PC-3 (cell line): Measurements from ENCODE around the gene CDH16. TPM values are rescaled to one million over a fixed set of nuclear protein-coding genes. Genes with fewer than 3 reads are reported as not detected.

Experiments
- ATAC-seq: fragments of 200-7000 bp; cut with Tn5 transposase; 2 replicates; pipeline ENCODE4 v1.9.1; 2020; ENCODE audit warnings: mild to moderate bottlenecking, moderate library complexity
- BruUV-seq: library from RNA; stranded (reverse); fragments of 400-500 nt; replicated peaks from 2 replicates; lab custom pipeline; 2021; lab: Mats Ljungman, UMichigan
- CTCF ChIA-PET: fragments of 300-600 bp; sonication (Branson Sonifier 250); formaldehyde crosslinking; loops from one replicate; lab custom pipeline; 2022; ENCODE audit warnings: antibody characterized with exemption; lab: Charles Lee
- POLR2A ChIA-PET: fragments of 300-600 bp; sonication (Branson Sonifier 250); formaldehyde crosslinking; loops from one replicate; lab custom pipeline; 2022; ENCODE audit warnings: antibody characterized with exemption; ENCODE audit not compliant: unreplicated experiment; lab: Charles Lee
- DNase-seq: peaks from one replicate; pipeline ENCODE4 v3.0.0-alpha.2; 2015
- H2AFZ ChIP-seq: fragments of 300-600 bp; sonication (generic); 2 replicates; pipeline ENCODE4 v1.6.0; 2016; ENCODE audit warnings: antibody characterized with exemption, low read length
- H3F3A ChIP-seq: fragments of 300-600 bp; sonication (generic); one replicate; pipeline ENCODE4 v1.6.0; 2017; ENCODE audit warnings: antibody characterized with exemption, low read length, control low read depth, mild to moderate bottlenecking; ENCODE audit not compliant: unreplicated experiment
- H3K27ac ChIP-seq: fragments of 300-600 bp; sonication (generic); 2 replicates; pipeline ENCODE4 v1.5.1; 2016; ENCODE audit warnings: mild to moderate bottlenecking, low read length
- H3K27me3 ChIP-seq: fragments of 300-600 bp; sonication (generic); 2 replicates; pipeline ENCODE4 v1.6.1; 2016; ENCODE audit warnings: low read length, mixed read lengths
- H3K36me3 ChIP-seq: fragments of 300-600 bp; sonication (generic); 2 replicates; pipeline ENCODE4 v1.6.1; 2016; ENCODE audit warnings: low read depth, mixed run types, low read length, mixed read lengths
- H3K4me1 ChIP-seq: fragments of 300-600 bp; sonication (generic); 2 replicates; pipeline ENCODE4 v1.5.1; 2016; ENCODE audit warnings: low read length; ENCODE audit not compliant: insufficient read depth
- H3K4me2 ChIP-seq: fragments of 300-600 bp; sonication (generic); 2 replicates; pipeline ENCODE4 v1.6.0; 2016; ENCODE audit warnings: low read length
- H3K4me3 ChIP-seq: fragments of 300-600 bp; sonication (generic); 2 replicates; pipeline ENCODE4 v1.5.1; 2016; ENCODE audit warnings: mild to moderate bottlenecking, low read length, mixed read lengths
- H3K79me2 ChIP-seq: fragments of 300-600 bp; sonication (generic); 2 replicates; pipeline ENCODE4 v1.6.1; 2017; ENCODE audit warnings: low read length, mixed read lengths
- H3K9ac ChIP-seq: fragments of 300-600 bp; sonication (generic); 2 replicates; pipeline ENCODE4 v1.6.0; 2016; ENCODE audit warnings: mild to moderate bottlenecking, low read length
- H3K9me2 ChIP-seq: fragments of 300-600 bp; sonication (generic); replicated peaks from 2 replicates; pipeline ENCODE4 v1.6.1; 2016; ENCODE audit warnings: mixed run types, low read length, mixed read lengths
- H3K9me3 ChIP-seq: fragments of 300-600 bp; sonication (generic); 2 replicates; pipeline ENCODE4 v1.6.1; 2016; ENCODE audit warnings: low read length, mixed read lengths
- H4K20me1 ChIP-seq: fragments of 300-600 bp; sonication (generic); 2 replicates; pipeline ENCODE4 v1.6.1; 2016; ENCODE audit warnings: low read length, mixed read lengths
- EZH2 ChIP-seq: fragments of 300-600 bp; sonication (generic); IDR thresholded peaks from one replicate; pipeline ENCODE4 v1.6.1; 2017; ENCODE audit warnings: antibody characterized with exemption, mild to moderate bottlenecking, low read length; ENCODE audit not compliant: unreplicated experiment
- EZH2phosphoT487 ChIP-seq: fragments of 300-600 bp; sonication (generic); IDR thresholded peaks from 2 replicates; pipeline ENCODE4 v1.6.1; 2018; ENCODE audit warnings: mild to moderate bottlenecking, antibody characterized with exemption, low read length, borderline replicate concordance
- intact Hi-C: fragments of 100-400 bp; cut with micrococcal nuclease; formaldehyde crosslinking; loops from 2 replicates; pipeline ENCODE4 v1.9.0; 2023
- total RNA-seq: library from RNA; depleted of rRNA; stranded (reverse); fragments of >200 nt; gene quantifications from 2 replicates; pipeline ENCODE4 v1.2.3, GENCODE V29; 2014; rRNA removed
- TF ChIP-seq, protein P1 (sequence below): fragments of 300-600 bp; sonication (generic); conservative IDR thresholded peaks from 2 replicates; pipeline ENCODE4 v1.5.1; 2017; ENCODE audit warnings: antibody characterized with exemption, low read depth, mild to moderate bottlenecking, low read length

CDH16 gene
- total RNA-seq, 1 experiment from 2014 or later = not detected

DNA sequence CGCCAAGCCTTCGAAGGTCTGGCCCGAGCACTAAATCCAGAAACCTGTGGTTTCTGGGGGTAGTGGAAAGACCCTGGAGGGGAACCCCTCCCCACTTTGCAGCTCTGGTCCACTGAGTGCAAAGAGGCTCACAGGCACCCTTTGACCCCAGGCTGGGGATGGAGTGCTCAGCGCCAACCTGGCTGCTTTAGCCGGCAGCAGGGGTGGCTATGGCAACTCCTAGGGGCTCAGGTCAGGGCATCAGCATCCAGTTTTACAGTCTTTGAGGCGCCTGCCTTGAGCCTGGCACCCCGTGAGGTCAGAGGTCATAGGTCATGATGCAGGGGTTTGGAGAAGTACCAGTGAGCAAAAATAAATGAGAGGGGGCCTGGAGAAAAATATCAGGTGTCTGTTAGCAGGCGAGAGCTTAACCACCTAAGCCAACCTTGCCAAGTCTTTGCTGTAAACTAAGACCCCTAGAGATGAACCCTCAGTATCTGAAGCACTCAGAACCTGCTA lies 56.6 kb downstream of the CDH16 start:
- intact Hi-C loops = loop anchor here (10.0 kb wide), 1 partner anchor 107 kb away; the partner anchor contains the start of gene DYNC1LI2
- Histone ChIP-seq H3K4me3 (no peak overlapping the region), H3K36me3 (no peaks in the 10 kb centered on the region), H3K9me2 (no peaks in the 10 kb centered on the region), H3K4me2 (no peak overlapping the region), H3K9ac (no peak overlapping the region), H2AFZ (no peak overlapping the region), H3K4me1 (peaks cover 6% of the 10 kb centered on the region; the same call in 1 of the 2 replicates), H3K27me3 (no peaks in the 10 kb centered on the region), H3K9me3 (no peaks in the 10 kb centered on the region), H3K27ac (no peak overlapping the region), H4K20me1 (no peaks in the 10 kb centered on the region), H3F3A (no peaks in the 10 kb centered on the region), H3K79me2 (no peaks in the 10 kb centered on the region)
- ChIA-PET CTCF (no interaction called here), POLR2A (no interaction called here)
- DNase-seq = no peak
- no TSS peak for BruUV-seq
- no peak for ATAC-seq
- TF ChIP-seq, protein P1, sequence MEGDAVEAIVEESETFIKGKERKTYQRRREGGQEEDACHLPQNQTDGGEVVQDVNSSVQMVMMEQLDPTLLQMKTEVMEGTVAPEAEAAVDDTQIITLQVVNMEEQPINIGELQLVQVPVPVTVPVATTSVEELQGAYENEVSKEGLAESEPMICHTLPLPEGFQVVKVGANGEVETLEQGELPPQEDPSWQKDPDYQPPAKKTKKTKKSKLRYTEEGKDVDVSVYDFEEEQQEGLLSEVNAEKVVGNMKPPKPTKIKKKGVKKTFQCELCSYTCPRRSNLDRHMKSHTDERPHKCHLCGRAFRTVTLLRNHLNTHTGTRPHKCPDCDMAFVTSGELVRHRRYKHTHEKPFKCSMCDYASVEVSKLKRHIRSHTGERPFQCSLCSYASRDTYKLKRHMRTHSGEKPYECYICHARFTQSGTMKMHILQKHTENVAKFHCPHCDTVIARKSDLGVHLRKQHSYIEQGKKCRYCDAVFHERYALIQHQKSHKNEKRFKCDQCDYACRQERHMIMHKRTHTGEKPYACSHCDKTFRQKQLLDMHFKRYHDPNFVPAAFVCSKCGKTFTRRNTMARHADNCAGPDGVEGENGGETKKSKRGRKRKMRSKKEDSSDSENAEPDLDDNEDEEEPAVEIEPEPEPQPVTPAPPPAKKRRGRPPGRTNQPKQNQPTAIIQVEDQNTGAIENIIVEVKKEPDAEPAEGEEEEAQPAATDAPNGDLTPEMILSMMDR = no peak
- TF ChIP-seq EZH2 = no peak

DNA sequence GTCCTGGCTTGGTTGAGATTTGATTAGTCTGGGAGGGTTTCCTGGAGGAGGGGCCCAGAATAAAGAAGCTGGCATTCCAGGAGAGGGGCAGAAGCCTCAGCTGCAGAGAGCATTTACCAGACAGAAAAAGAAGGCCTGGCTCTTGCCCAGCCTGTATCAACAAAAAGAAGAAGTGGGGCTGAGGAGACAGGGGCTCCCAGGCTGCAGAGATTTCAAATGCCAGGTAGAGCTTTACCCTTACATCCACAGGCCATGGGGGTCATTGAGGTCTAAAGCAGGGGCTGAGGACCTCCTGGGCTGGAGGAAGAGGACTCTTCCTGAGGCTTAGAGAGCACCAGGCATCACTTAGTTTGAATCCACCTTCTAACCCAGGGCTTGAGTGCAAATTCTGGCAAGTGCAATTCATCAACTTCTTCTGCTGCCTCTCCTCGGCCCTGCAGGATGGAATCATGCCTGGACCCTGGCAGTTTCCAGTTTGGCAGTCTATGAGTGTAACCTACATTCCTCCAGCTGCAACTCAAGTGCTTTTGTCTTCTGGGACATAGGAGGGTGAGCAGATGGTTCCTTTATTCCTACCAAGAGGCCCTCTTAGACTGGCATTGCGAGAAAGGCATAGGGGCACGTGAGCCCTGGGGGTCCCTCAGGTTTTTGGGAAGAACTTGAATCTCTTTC lies 59.2 kb downstream of the CDH16 start:
- POLR2A ChIA-PET = no interaction called here

DNA sequence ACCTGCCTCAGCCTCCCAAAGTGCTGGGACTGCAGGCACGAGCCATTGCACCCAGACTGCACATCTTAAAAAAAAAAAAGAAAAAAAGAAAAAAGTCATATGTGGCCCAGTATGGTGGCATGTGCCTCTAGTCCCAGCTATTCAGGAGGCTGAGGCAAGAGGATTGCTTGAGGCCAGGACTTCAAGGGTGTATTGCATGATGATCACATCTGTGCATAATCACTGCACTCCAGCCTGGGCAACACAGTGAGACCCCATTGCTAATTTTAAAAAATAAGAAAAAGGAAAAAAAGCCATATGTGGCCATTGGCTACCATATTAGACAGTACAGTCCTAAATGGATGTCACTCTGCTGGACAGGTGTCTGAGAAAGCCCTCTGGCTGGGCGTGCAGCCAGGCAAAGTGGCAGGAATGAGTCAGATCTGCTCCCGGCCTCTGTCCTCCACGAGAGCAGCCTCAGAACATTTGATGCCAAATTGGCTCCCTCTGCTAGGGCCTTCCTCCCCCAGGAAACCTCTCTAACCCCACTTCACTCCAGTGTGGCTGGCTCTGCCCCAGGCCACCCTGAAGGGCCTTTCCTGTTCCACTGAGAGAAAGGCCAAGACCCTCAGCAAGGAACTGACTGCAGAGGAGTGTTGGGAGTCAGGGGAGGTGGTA lies 59.8 kb downstream of the CDH16 start:
- ATAC-seq (peak; percentile 90), DNase-seq (peak; percentile 78)
- ChIA-PET CTCF (no interaction called here), POLR2A (no interaction called here)
- Histone ChIP-seq H3K9me3 (no peaks in the 10 kb centered on the region), H3F3A (no peaks in the 10 kb centered on the region), H3K27me3 (no peaks in the 10 kb centered on the region), H3K79me2 (no peaks in the 10 kb centered on the region), H3K4me2 (no peak overlapping the region), H3K36me3 (no peaks in the 10 kb centered on the region), H3K4me1 (peaks cover 6% of the 10 kb centered on the region; the same call in 1 of the 2 replicates), H3K9ac (no peak overlapping the region), H3K4me3 (no peak overlapping the region), H4K20me1 (no peaks in the 10 kb centered on the region), H3K9me2 (no peaks in the 10 kb centered on the region), H2AFZ (no peak overlapping the region), H3K27ac (no peak overlapping the region)
- TF ChIP-seq, protein P1 = no peak
- TF ChIP-seq EZH2 (no peak), EZH2phosphoT487 (no peak)
- no TSS peak for BruUV-seq
- intact Hi-C loops = no loop called here

More for the DNA sequence above, 59.2 kb downstream of the CDH16 start:
- Histone ChIP-seq H3K4me2 (no peak overlapping the region), H3K9me2 (no peaks in the 10 kb centered on the region), H3K36me3 (no peaks in the 10 kb centered on the region), H3F3A (no peaks in the 10 kb centered on the region), H3K4me1 (peaks cover 6% of the 10 kb centered on the region; the same call in 1 of the 2 replicates), H3K79me2 (no peaks in the 10 kb centered on the region), H2AFZ (no peak overlapping the region), H3K9me3 (no peaks in the 10 kb centered on the region), H3K27ac (no peak overlapping the region), H3K9ac (no peak overlapping the region), H3K27me3 (no peaks in the 10 kb centered on the region), H4K20me1 (no peaks in the 10 kb centered on the region), H3K4me3 (no peak overlapping the region)
- intact Hi-C loops = loop anchor here (10.0 kb wide), 1 partner anchor 105 kb away; the partner anchor contains the start of gene DYNC1LI2
- TF ChIP-seq EZH2 = no peak
- CTCF ChIA-PET = no interaction called here
- DNase-seq = no peak
- no TSS peak for BruUV-seq
- peak; percentile 33; the same call in 1 of the 2 replicates for ATAC-seq

Other genes starting within 250 kb of the CDH16 start
- gene CMTM4, start 222.1 kb downstream of the CDH16 start, total RNA-seq = 16.9 and 17.0 TPM in 2 replicates
- gene DYNC1LI2, start 167.3 kb downstream of the CDH16 start, total RNA-seq = 63.9 and 82.8 TPM in 2 replicates
- 0.23 TPM in 1 of 2 replicates, not detected in the other for gene TERB1, start 117.3 kb downstream of the CDH16 start, total RNA-seq
- gene NAE1, start 87.9 kb downstream of the CDH16 start, total RNA-seq = 55.1 and 82.3 TPM in 2 replicates
- gene CA7, start 74.5 kb downstream of the CDH16 start, total RNA-seq = not detected in 2 replicates
- gene PDP2, start 38.4 kb downstream of the CDH16 start, total RNA-seq = 2.8 and 12.7 TPM in 2 replicates
- gene RRAD, start 6.7 kb upstream of the CDH16 start, total RNA-seq = 1.2 and 2.8 TPM in 2 replicates
- 147 and 172 TPM in 2 replicates for gene CIAO2B, start 15.5 kb upstream of the CDH16 start, total RNA-seq
- gene CES2, start 16.6 kb upstream of the CDH16 start, total RNA-seq = 15.3 and 15.8 TPM in 2 replicates
- 0.26 and 0.58 TPM in 2 replicates for gene CES3, start 42.4 kb upstream of the CDH16 start, total RNA-seq
- 2.1 and 2.6 TPM in 2 replicates for gene CES4A, start 69.7 kb upstream of the CDH16 start, total RNA-seq
- 50.6 and 103 TPM in 2 replicates for gene CBFB, start 110.3 kb upstream of the CDH16 start, total RNA-seq
- gene PHAF1, start 191.1 kb upstream of the CDH16 start, total RNA-seq = 12.4 and 18.8 TPM in 2 replicates
- 2.3 and 2.8 TPM in 2 replicates for gene B3GNT9, start 232.1 kb upstream of the CDH16 start, total RNA-seq
- 19.4 and 26.6 TPM in 2 replicates for gene TRADD, start 241.0 kb upstream of the CDH16 start, total RNA-seq
- gene FBXL8, start 241.1 kb upstream of the CDH16 start, total RNA-seq = 8.7 and 13.1 TPM in 2 replicates
- gene HSF4, start 245.9 kb upstream of the CDH16 start, total RNA-seq = 20.6 and 24.8 TPM in 2 replicates